GM12801 (cell line): ENCODE results near the gene GPR78.

Source experiments
- TF ChIP-seq, protein P1 (sequence below): IDR thresholded peaks from one replicate; pipeline ENCODE4 v1.5.1; 2011; ENCODE audit warnings: control low read depth; ENCODE audit not compliant: insufficient read length; ENCODE audit errors: extremely low read depth

Gene GPR78

DNA sequence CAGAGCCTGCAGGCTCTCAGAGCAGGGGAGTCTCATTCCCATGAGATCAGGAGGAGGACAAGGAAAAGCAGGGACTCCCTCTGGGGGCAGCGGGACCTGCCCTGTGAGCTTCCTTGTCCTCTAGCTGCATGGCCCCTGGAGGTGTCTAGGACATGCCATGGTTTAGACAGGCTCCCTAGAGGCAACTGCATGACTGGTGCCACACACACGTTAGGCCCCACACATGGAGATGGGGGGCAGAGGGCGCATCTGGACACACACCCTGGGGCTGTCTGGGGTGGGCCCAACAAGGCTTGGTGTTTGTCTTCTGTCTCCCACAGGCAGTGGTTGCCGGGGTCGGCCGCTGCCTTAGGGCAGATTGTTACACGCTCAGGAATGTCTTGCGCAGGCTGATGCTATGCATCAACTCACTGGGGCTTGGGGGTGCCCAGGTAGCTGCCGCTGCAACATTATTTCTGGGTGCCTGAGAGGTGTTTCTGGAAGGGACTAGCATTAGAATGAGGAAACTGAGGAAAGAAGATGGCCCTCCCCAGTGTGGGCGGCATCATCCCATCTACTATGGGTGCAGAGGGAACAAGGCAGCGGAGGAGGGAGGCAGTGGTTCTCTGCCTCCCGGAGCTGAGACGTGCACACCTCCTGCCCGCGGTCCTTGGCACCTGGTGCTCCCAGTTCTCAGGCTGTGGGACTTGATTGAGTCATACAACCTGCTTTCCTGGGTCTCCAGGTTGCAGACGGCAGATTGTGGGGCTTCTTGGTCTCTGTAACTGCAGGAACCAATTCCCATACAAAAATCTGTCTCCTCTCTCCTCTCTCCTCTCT, 32.1 kb upstream of the GPR78 start:
- TF ChIP-seq, protein P1, sequence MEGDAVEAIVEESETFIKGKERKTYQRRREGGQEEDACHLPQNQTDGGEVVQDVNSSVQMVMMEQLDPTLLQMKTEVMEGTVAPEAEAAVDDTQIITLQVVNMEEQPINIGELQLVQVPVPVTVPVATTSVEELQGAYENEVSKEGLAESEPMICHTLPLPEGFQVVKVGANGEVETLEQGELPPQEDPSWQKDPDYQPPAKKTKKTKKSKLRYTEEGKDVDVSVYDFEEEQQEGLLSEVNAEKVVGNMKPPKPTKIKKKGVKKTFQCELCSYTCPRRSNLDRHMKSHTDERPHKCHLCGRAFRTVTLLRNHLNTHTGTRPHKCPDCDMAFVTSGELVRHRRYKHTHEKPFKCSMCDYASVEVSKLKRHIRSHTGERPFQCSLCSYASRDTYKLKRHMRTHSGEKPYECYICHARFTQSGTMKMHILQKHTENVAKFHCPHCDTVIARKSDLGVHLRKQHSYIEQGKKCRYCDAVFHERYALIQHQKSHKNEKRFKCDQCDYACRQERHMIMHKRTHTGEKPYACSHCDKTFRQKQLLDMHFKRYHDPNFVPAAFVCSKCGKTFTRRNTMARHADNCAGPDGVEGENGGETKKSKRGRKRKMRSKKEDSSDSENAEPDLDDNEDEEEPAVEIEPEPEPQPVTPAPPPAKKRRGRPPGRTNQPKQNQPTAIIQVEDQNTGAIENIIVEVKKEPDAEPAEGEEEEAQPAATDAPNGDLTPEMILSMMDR = no peak

DNA sequence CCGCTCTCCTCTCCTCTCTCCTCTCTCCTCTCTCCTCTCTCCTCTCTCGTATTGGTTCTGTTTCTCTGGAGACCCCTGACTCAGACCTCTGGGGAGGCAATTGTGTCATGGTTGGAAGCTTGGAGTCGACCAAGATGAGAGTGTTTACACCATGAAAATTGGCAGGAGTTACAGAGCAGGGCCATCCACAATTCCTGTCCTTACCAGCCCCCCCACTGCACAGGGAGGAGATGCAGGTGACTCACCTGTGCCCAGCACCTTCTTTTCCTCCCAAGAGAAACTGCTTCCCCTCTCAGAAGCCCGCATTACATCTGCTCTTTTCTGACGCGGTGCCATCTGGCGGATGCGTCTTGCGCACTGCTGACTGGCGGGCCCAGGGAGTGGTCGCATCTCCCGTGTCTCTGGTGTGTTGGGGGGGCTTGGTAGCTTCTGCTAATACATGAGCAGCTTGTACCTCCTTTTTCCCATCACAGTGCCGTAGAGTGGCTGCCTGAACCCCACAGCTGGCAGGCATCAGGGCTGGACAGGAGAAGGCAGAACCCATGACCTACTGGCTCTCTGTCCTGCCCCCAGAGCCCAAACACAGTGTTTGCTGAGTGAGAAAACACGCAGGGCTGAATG, 31.4 kb upstream of the GPR78 start:
- TF ChIP-seq, protein P1 = no peak

DNA sequence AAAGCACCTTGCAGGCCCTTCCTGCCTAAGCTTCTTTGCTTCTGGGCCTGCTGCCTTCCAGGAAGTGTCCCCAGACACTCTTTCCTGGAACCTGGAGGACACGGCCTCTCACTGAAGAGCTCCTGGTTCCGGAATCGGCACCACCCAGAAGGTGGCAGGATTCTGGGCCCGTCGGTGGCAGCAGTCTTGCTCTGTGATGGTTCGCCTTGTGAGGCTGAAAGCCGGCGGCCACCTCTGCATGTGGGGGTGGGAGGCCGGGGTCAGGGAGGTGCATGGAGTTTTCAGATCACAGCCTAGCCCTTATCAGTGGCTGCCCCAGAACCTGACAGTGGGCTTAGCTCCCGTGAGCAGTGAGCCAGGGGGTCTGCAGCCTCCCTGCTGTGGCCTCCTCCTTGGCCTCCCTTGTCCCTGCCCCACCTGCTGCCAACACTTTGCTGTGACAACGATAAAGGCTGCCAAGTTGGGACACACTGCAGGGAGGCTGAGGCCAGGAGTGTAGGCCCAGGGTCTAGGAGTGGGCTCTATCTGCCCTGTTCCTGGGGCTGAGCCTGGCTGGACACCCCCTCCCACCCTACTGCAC, 30.8 kb upstream of the GPR78 start:
- TF ChIP-seq, protein P1 = no peak

DNA sequence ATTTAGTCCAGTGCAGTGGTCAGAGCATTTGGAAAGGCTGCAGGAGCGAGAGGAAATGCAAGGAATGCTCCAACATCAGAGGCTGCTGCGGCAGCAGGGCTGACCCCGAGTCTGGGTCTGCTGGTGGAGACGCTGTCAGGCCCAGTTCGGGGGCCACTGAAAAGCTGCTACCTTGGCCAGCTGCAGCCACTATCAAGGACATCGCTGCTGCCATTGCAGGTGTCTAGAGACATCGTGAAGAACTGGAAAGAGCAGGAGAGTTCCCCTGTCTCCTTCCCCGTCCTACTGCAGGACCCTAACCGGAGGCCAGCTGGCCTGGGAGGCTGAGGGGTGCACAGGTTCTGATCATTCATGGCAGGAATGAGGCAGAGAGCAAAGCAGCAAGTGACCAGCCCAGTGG, 29.5 kb upstream of the GPR78 start:
- TF ChIP-seq, protein P1 = no peak

DNA sequence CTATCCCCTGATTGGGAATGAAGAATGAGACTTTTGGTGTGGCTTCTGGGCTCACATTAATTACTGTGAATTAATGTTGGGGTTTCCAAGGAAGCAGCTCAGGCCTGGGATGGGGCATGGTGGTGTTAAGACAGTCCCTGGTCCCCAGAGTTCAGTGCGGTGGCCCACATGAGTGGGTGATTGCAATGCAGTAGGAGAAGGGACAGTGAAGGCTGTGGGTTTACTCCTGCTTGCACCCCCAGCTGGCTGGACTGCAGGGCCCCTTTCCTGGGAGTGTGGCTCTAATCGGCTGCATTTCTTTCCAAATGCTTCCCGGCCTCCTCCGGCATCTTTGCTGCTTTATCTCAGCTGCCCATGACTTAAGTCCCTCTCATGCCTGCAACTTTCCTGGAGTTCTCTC, 28.2 kb upstream of the GPR78 start:
- TF ChIP-seq, protein P1 = no peak

DNA sequence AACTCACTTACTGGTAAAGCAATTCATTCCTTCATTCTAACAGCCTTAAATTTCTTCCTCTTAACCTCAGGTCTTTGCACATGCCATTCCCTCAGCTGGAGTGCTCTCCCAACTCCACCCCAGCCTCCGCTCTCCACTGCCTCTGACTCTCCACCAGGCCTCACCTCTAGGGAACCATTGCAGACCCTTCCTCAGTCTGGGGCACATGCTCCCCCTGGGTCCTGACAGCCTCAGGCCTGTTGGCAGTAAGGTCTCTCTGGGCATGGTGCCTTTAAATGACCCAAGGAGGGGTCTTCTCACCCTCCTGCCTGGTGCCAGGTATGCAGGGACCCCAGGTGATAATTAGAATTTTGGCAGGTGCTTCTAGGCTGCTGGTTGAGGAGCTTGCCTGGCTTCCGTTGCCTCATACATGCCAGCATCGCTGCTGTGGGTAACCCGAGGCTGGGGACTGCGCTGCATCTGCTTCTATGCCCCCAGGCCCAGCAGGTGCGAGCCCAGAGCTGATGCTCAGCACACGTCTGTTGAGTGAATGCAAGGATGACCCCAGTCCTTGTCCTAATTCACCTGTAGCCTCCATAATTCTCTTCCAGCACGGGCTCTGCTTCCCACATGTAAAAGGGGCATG, 27.5 kb upstream of the GPR78 start:
- TF ChIP-seq, protein P1 = no peak

DNA sequence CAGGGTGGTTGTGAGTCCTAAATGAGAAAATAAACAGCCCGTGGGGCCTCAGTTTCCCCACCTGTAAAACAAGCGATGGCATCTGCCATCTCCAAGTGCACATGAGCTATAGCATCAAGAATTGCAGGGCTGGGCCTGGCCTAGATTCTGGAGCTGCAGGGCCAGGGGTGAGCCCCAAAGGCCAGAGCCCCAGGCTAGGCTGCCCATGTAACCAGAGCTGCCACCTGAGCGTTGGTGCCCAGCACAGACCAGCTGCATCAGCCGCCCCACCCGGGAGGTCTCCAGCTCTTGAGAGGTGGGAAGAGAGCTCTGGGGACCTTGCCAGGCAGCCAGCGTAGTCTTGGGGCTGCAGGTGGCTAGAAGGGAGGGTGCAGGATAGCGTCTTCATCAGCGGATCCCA, 27.0 kb upstream of the GPR78 start:
- TF ChIP-seq, protein P1 = no peak
